RWPE2 (cell line): ENCODE results near the gene PXMP2.

ENCODE experiments used
- ATAC-seq: fragments of 200-7000 bp; cut with Tn5 transposase; 3 replicates; pipeline ENCODE4 v1.9.1; 2021; ENCODE audit warnings: low read depth
- DNase-seq: peaks from one replicate; pipeline ENCODE4 v3.0.0-alpha.2; 2020; ENCODE audit warnings: low spot score
- H3K27ac ChIP-seq: fragments of 450-650 bp; 2 replicates; pipeline ENCODE4 v1.5.1; 2017; ENCODE audit warnings: mild to moderate bottlenecking; ENCODE audit not compliant: poor library complexity, severe bottlenecking
- H3K27me3 ChIP-seq: fragments of 250-450 bp; sonication (Bioruptor Pico); 2 replicates; pipeline ENCODE4 v1.5.1; 2021; ENCODE audit warnings: mild to moderate bottlenecking, moderate library complexity; ENCODE audit not compliant: insufficient read depth, poor library complexity, severe bottlenecking
- H3K36me3 ChIP-seq: fragments of 250-450 bp; sonication (Bioruptor Pico); 2 replicates; pipeline ENCODE4 v1.5.1; 2020; ENCODE audit warnings: low read depth, mild to moderate bottlenecking, moderate library complexity
- H3K4me1 ChIP-seq: fragments of 250-450 bp; sonication (Bioruptor Pico); 2 replicates; pipeline ENCODE4 v1.5.1; 2021; ENCODE audit warnings: mild to moderate bottlenecking, moderate library complexity; ENCODE audit not compliant: insufficient read depth, poor library complexity, severe bottlenecking
- H3K4me3 ChIP-seq: fragments of 250-450 bp; sonication (Bioruptor Pico); 2 replicates; pipeline ENCODE4 v1.5.1; 2021; ENCODE audit warnings: mild to moderate bottlenecking, moderate library complexity; ENCODE audit not compliant: severe bottlenecking
- H3K9me3 ChIP-seq: fragments of 250-450 bp; sonication (Bioruptor Pico); 2 replicates; pipeline ENCODE4 v1.5.1; 2021; ENCODE audit warnings: mild to moderate bottlenecking, moderate library complexity; ENCODE audit not compliant: severe bottlenecking
- TF ChIP-seq, protein P1 (sequence below): fragments of 450-650 bp; IDR thresholded peaks from one replicate; pipeline ENCODE4 v1.5.1; 2017; ENCODE audit warnings: mild to moderate bottlenecking, moderate library complexity; ENCODE audit not compliant: poor library complexity, severe bottlenecking

The PXMP2 gene

DNA sequence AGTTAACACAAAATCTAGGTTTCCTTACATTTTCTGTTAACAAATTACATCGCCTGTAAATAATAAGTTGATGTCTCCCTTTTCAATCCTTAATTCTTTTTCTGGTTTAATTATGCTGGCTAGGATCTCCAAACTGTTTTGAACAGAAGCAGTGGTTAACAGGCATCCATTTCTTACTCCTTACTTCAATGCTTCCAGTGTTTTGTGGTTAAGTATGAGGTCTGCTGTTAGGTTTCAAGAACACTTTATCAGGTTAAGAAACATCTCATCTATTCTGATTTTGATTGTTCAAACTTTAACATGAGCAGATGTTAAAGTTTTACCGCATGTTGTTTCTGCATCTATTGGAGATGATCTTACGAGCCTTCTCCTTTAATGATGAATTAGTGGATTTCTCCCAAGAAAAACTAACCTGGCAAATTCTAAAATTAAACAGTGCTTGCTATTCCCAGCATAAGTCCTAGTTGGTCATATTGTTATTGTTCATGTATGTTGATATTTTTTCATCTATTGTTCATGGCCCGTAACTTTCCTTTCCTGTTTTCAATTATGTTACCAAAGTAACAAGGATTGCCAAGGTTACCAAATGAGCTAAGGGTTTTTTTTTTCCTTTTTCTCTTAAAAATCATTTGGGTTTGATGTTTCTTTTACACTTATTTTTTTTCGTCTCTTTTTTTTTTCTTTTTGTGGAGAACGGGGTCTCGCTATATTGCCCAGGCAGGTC lies 33.7 kb upstream of the PXMP2 start:
- no peaks in the 10 kb centered on the region for H3K27me3 ChIP-seq
- H3K9me3 ChIP-seq: no peaks in the 10 kb centered on the region
- H3K4me1 ChIP-seq: no peaks in the 10 kb centered on the region
- ATAC-seq (no peak), DNase-seq (no peak)
- TF ChIP-seq, protein P1, sequence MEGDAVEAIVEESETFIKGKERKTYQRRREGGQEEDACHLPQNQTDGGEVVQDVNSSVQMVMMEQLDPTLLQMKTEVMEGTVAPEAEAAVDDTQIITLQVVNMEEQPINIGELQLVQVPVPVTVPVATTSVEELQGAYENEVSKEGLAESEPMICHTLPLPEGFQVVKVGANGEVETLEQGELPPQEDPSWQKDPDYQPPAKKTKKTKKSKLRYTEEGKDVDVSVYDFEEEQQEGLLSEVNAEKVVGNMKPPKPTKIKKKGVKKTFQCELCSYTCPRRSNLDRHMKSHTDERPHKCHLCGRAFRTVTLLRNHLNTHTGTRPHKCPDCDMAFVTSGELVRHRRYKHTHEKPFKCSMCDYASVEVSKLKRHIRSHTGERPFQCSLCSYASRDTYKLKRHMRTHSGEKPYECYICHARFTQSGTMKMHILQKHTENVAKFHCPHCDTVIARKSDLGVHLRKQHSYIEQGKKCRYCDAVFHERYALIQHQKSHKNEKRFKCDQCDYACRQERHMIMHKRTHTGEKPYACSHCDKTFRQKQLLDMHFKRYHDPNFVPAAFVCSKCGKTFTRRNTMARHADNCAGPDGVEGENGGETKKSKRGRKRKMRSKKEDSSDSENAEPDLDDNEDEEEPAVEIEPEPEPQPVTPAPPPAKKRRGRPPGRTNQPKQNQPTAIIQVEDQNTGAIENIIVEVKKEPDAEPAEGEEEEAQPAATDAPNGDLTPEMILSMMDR: no peak
- H3K36me3 ChIP-seq: peaks cover 87% of the 10 kb centered on the region
- no peak overlapping the region for H3K27ac ChIP-seq
- H3K4me3 ChIP-seq: no peak overlapping the region

DNA sequence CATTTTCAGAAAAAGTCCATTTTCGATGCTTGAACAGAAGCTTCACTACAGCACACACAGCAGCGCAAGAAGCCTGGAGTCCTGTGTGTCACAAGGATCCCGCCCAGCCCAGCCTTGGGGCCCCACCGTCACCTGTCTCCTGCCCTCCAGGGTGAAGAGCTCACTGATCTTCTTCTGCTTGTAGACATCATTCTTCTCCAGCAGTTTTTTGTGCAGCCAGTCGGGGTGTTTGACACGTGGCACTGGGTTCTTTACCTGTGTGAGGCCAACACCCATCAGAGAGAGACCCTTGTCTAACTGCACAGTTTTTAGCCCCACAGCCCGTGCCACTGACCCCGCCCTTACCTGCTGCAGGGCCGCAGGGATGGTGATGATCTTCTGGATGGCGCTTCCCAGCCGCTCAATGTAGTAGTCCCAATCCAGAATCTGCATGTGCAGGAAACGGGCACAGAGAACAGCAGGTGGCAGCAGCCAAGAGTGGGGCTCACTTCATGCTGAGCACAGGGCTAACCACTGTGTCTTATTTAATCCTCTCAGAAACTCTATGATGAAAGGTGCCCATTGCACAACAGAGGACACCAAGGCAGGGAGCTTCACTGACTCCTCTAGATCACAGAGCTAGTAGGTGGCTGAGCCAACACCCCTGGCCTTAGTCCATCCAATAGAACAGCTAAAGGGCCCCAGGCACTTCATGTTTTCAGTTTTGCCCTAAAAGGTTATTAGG lies 30.2 kb upstream of the PXMP2 start:
- no peak overlapping the region for H3K4me3 ChIP-seq
- H3K4me1 ChIP-seq: no peaks in the 10 kb centered on the region
- ATAC-seq: no peak
- no peaks in the 10 kb centered on the region for H3K9me3 ChIP-seq
- DNase-seq: no peak
- H3K36me3 ChIP-seq: peaks cover 92% of the 10 kb centered on the region
- H3K27me3 ChIP-seq: no peaks in the 10 kb centered on the region
- H3K27ac ChIP-seq: no peak overlapping the region
- TF ChIP-seq, protein P1: no peak

DNA sequence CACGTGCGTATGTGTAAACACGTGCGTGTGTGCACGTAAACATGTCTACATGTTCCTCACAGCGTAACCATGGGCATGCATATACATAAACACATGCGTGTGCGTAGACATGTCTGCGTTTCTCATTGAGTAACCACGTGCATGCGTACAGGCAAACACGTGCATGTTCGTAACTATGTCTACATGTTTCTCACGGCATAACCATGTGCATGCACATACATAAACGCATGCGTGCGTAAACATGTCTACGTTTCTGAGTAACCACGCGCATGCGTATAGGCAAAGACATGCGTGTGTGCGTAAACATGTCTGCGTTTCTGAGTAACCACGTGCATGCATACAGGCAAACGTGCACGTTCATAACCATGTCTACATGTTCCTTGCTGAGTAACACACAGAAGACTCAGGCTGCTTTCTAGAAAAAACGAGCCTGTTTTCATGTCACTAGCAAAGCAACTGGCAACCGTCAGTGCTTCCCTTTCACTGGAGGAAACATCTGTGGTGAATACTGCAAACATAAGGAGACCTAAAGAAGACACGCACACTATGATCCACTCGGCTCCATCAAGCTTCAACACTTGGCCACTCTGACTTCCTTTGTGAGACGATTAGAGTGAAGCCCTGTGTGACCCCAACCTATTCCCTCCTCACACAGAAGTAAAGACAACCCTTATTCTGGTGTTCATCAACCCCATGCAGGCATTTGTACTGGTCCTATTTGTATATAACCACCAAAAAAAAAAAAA lies 29.1 kb upstream of the PXMP2 start:
- H3K27me3 ChIP-seq: no peaks in the 10 kb centered on the region
- H3K4me3 ChIP-seq: no peak overlapping the region
- ATAC-seq (no peak), DNase-seq (no peak)
- no peak overlapping the region for H3K27ac ChIP-seq
- TF ChIP-seq, protein P1: no peak
- no peaks in the 10 kb centered on the region for H3K9me3 ChIP-seq
- peaks cover 93% of the 10 kb centered on the region for H3K36me3 ChIP-seq
- H3K4me1 ChIP-seq: no peaks in the 10 kb centered on the region

DNA sequence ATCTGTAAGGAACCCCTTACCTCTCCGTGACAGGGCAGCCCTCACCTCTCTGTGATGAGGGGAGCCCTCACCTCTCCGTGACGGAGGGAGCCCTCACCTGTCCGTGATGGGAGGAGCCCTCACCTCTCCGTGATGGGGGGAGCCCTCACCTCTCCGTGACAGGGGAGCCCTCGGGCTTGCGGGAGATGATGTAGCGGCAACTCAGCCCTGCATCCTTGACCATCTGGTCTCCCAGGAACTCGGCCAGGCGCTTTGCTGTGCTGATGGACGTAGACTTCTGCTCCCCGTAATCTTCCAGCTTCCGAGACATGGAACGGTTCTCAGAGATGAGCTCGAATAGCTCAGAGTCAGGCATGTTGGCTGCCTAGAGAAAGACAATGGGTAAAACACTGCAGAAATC lies 28.2 kb upstream of the PXMP2 start:
- Histone ChIP-seq H3K36me3 (peaks cover 91% of the 10 kb centered on the region), H3K27me3 (no peaks in the 10 kb centered on the region), H3K9me3 (no peaks in the 10 kb centered on the region), H3K4me3 (no peak overlapping the region), H3K4me1 (no peaks in the 10 kb centered on the region), H3K27ac (no peak overlapping the region)
- DNase-seq (no peak), ATAC-seq (no peak)
- TF ChIP-seq, protein P1: no peak
